K562 (cell line): ENCODE data around the gene MAST4. TPM values are rescaled to one million over a fixed set of nuclear protein-coding genes. Genes with fewer than 3 reads are reported as not detected.

Experiments used
- ATAC-seq: fragments of 200-7000 bp; cut with Tn5 transposase; 3 replicates; pipeline ENCODE4 v1.9.1; 2020; ENCODE audit warnings: moderate library complexity
- BruUV-seq: library from RNA; stranded (reverse); fragments of 400-500 nt; replicated peaks from 2 replicates; lab custom pipeline; 2021; lab: Mats Ljungman, UMichigan
- CTCF ChIA-PET: fragments of 300-600 bp; formaldehyde crosslinking; extraction: SDS; loops from one replicate; lab custom pipeline; 2021; ENCODE audit warnings: low intra/inter-chr PET ratio; lab: Yijun Ruan, JAX
- POLR2A ChIA-PET: fragments of 300-600, 350-650 bp; sonication (Branson Sonifier 250); formaldehyde crosslinking; extraction: SDS; loops from one replicate; lab custom pipeline; 2021; ENCODE audit warnings: antibody characterized with exemption, inconsistent platforms; lab: Yijun Ruan, JAX
- DNase-seq, 4 experiments: peaks; one replicate each; pipeline versions ENCODE4 v3.0.0 to v3.0.0-alpha.2; 2011 to 2018; ENCODE audit warnings: low spot score in 3 of 4, mixed read lengths in 3 of 4; ENCODE audit errors: extremely low read depth in 1 of 4
- FAIRE-seq: peaks from 2 replicates; lab custom pipeline; 2011; peaks lifted over from hg19 to GRCh38; lab: Jason Lieb, UNC
- H2AFZ ChIP-seq: 2 replicates; pipeline ENCODE4 v1.6.0; 2011; ENCODE audit warnings: low read depth, low read length, control low read depth, inconsistent platforms
- H3K27ac ChIP-seq: fragments of 200-600 bp; 3 replicates; pipeline ENCODE4 v1.8.0; 2011; ENCODE audit warnings: low read depth, mild to moderate bottlenecking, control low read depth, inconsistent platforms, low read length, moderate library complexity, mixed read lengths; ENCODE audit errors: extremely low read depth
- H3K27me3 ChIP-seq, 2 experiments: fragments of 300-600 bp in 1 of 2; 2 replicates in 1 of 2; 3 replicates in 1 of 2; pipeline versions ENCODE4 v1.6.0 to v1.8.0; 2011; ENCODE audit warnings: inconsistent platforms in 2 of 2, low read length in 2 of 2, mild to moderate bottlenecking in 1 of 2, mixed read lengths in 1 of 2, moderate library complexity in 1 of 2; ENCODE audit not compliant: control insufficient read depth in 2 of 2, insufficient read depth in 2 of 2
- H3K36me3 ChIP-seq: fragments of 300-600 bp; 3 replicates; pipeline ENCODE4 v1.8.0; 2011; ENCODE audit warnings: mild to moderate bottlenecking, low read length, inconsistent platforms; ENCODE audit not compliant: control insufficient read depth, insufficient read depth
- H3K4me1 ChIP-seq, 2 experiments: fragments of 200-600 bp in 1 of 2; replicated peaks in 1 of 2; 2 replicates in 1 of 2; 3 replicates in 1 of 2; pipeline versions ENCODE4 v1.5.1 to v1.8.0; 2011; ENCODE audit warnings: inconsistent platforms in 2 of 2, low read length in 2 of 2, mild to moderate bottlenecking in 1 of 2, mixed read lengths in 1 of 2, moderate library complexity in 1 of 2; ENCODE audit not compliant: control insufficient read depth in 2 of 2, insufficient read depth in 2 of 2
- H3K4me2 ChIP-seq: 2 replicates; pipeline ENCODE4 v1.6.1; 2011; ENCODE audit warnings: low read length, control low read depth, inconsistent platforms, mixed read lengths; ENCODE audit not compliant: insufficient read depth
- H3K4me3 ChIP-seq: fragments of 200-600 bp; sonication (generic), shearing (Covaris generic); 2 replicates; pipeline ENCODE4 v1.5.1; 2016; ENCODE audit warnings: control low read depth, inconsistent platforms
- H3K79me2 ChIP-seq: fragments of 200-600 bp; 3 replicates; pipeline ENCODE4 v1.8.0; 2011; ENCODE audit warnings: low read length, inconsistent platforms; ENCODE audit not compliant: control insufficient read depth, insufficient read depth
- H3K9ac ChIP-seq, 2 experiments: 2 replicates each; pipeline versions ENCODE4 v1.6.0 to v1.6.1; 2011; ENCODE audit warnings: low read depth in 2 of 2, low read length in 2 of 2, control low read depth in 1 of 2, inconsistent platforms in 1 of 2, mild to moderate bottlenecking in 1 of 2, mixed read lengths in 1 of 2; ENCODE audit not compliant: insufficient read depth in 1 of 2
- H3K9me1 ChIP-seq: one replicate; pipeline ENCODE4 v1.6.0; 2011; ENCODE audit warnings: inconsistent platforms, mild to moderate bottlenecking, low read length, moderate library complexity; ENCODE audit not compliant: control insufficient read depth, insufficient read depth
- H3K9me3 ChIP-seq: replicated peaks from 2 replicates; pipeline ENCODE4 v1.5.1; 2011; ENCODE audit warnings: low read depth, low read length, inconsistent platforms; ENCODE audit not compliant: control insufficient read depth, insufficient read depth
- H4K20me1 ChIP-seq: replicated peaks from 2 replicates; pipeline ENCODE4 v1.6.1; 2011; ENCODE audit warnings: low read length, inconsistent platforms, mixed read lengths; ENCODE audit not compliant: control insufficient read depth, insufficient read depth
- ARID2 ChIP-seq: fragments of 450-650 bp; IDR thresholded peaks from 2 replicates; pipeline ENCODE4 v1.6.1; 2017; ENCODE audit warnings: antibody characterized with exemption, mild to moderate bottlenecking
- CBX2 ChIP-seq: fragments of 200-600 bp; sonication (generic); IDR thresholded peaks from one replicate; pipeline ENCODE4 v1.6.1; 2012; ENCODE audit warnings: mild to moderate bottlenecking, low read length, inconsistent platforms; ENCODE audit not compliant: insufficient read depth, poor library complexity, severe bottlenecking
- CHCHD3 ChIP-seq: fragments of 250-450 bp; sonication (Bioruptor Pico); IDR thresholded peaks from 2 replicates; pipeline ENCODE4 v2.1.2; 2022; ENCODE audit warnings: mild to moderate bottlenecking
- CREB5 ChIP-seq: fragments of 250-450 bp; sonication (Bioruptor Pico); IDR thresholded peaks from 2 replicates; pipeline ENCODE4 v1.5.0; 2020; ENCODE audit warnings: mild to moderate bottlenecking
- FOXK1 ChIP-seq: sonication (generic); formaldehyde crosslinking; IDR thresholded peaks from 2 replicates; pipeline ENCODE4 v1.8.0; 2022; ENCODE audit warnings: missing genetic modification reagents, mild to moderate bottlenecking, borderline replicate concordance
- GATAD2B ChIP-seq: fragments of 450-650 bp; IDR thresholded peaks from 2 replicates; pipeline ENCODE4 v1.6.1; 2017; ENCODE audit warnings: mild to moderate bottlenecking, borderline replicate concordance
- HOXB6 ChIP-seq: fragments of 250-450 bp; sonication (Bioruptor Pico); IDR thresholded peaks from 2 replicates; pipeline ENCODE4 v1.5.1; 2022; ENCODE audit warnings: mild to moderate bottlenecking, borderline replicate concordance
- IRF1 ChIP-seq: sonication (generic); formaldehyde crosslinking; IDR thresholded peaks from 2 replicates; pipeline ENCODE4 v1.8.0; 2022; ENCODE audit warnings: missing genetic modification reagents, mild to moderate bottlenecking, borderline replicate concordance
- KDM1A ChIP-seq, 2 experiments: fragments of 450-650 bp; IDR thresholded peaks; 2 replicates each; pipeline ENCODE4 v1.6.1; 2016; ENCODE audit warnings: mild to moderate bottlenecking in 2 of 2
- NFIX ChIP-seq: fragments of 250-450 bp; sonication (Bioruptor Pico); IDR thresholded peaks from 2 replicates; pipeline ENCODE4 v1.4.0; 2020; ENCODE audit warnings: low read depth, mild to moderate bottlenecking, moderate library complexity
- PHF20 ChIP-seq: fragments of 450-650 bp; IDR thresholded peaks from 2 replicates; pipeline ENCODE4 v1.6.1; 2018; ENCODE audit not compliant: partially characterized antibody
- PRMT5 ChIP-seq: sonication (generic); formaldehyde crosslinking; IDR thresholded peaks from 2 replicates; pipeline ENCODE4 v1.5.0; 2020; ENCODE audit warnings: missing genetic modification reagents
- TAF15 ChIP-seq: fragments of 200-400 bp; formaldehyde crosslinking; IDR thresholded peaks from 2 replicates; pipeline ENCODE4 v1.6.1; 2017; ENCODE audit warnings: mild to moderate bottlenecking, low read depth, low read length, moderate library complexity
- TAF7 ChIP-seq: fragments of 450-650 bp; IDR thresholded peaks from 2 replicates; pipeline ENCODE4 v1.6.1; 2016; ENCODE audit warnings: missing genetic modification characterization, missing compliant biosample characterization
- ZEB2 ChIP-seq: fragments of 450-650 bp; IDR thresholded peaks from 2 replicates; pipeline ENCODE4 v1.6.1; 2016
- ZNF133 ChIP-seq: fragments of 250-450 bp; sonication (Bioruptor Pico); IDR thresholded peaks from 2 replicates; pipeline ENCODE4 v1.4.0; 2020; ENCODE audit warnings: mild to moderate bottlenecking
- ZNF263 ChIP-seq: sonication (generic); formaldehyde crosslinking; IDR thresholded peaks from 2 replicates; pipeline ENCODE4 v1.8.0; 2022; ENCODE audit warnings: mild to moderate bottlenecking, missing genetic modification reagents, borderline replicate concordance
- ZNF311 ChIP-seq: fragments of 250-450 bp; sonication (Bioruptor Pico); IDR thresholded peaks from 2 replicates; pipeline ENCODE4 v1.4.0; 2020; ENCODE audit warnings: mild to moderate bottlenecking, moderate library complexity
- ZNF609 ChIP-seq: sonication (generic); formaldehyde crosslinking; IDR thresholded peaks from 2 replicates; pipeline ENCODE4 v1.8.1; 2023; ENCODE audit warnings: missing genetic modification reagents, mild to moderate bottlenecking, borderline replicate concordance
- WGBS: fragments of 100-300 bp; shearing (Covaris generic); methylation state at CpG from one replicate; pipeline ENCODE4 v1.1.6; 2016; ENCODE audit warnings: low coverage, mixed read lengths; ENCODE audit not compliant: insufficient coverage; ENCODE audit errors: missing lambda C conversion rate; 5-methylcytosine and 5-hydroxymethylcytosine counted together
- in situ Hi-C: fragments of 300-500 bp; cut with MboI; formaldehyde crosslinking; loops from 4 replicates; pipeline ENCODE4 v1.15.0; 2018; ENCODE audit warnings: inconsistent platforms, mixed read lengths
- intact Hi-C: fragments of 100-400 bp; cut with micrococcal nuclease; formaldehyde crosslinking; loops from 2 replicates; pipeline ENCODE4 v1.14.2; 2022
- polyA plus RNA-seq, 8 experiments: library from polyadenylated mRNA; depleted of rRNA in 4 of 8; stranded (reverse) in 5 of 8; unstranded in 3 of 8; fragments of >200 nt; fragmentation: Nextera tagmentation in 2 of 8; fragmentation: Illumina TruSeq in 1 of 8; extraction: Ambion mirVana in 2 of 8; extraction: Trizol in 1 of 8; gene quantifications; 2 replicates each; pipeline versions ENCODE4 v1.2.1 to v1.2.3, GENCODE V29; 2011 to 2014; ENCODE audit warnings: inconsistent platforms in 1 of 8, missing spikeins in 1 of 8
- total RNA-seq, 7 experiments: library from RNA; depleted of rRNA in 6 of 7; stranded (reverse); fragments of >200 nt in 6 of 7; fragmentation: Illumina TruSeq in 2 of 7; extraction: Trizol in 2 of 7; gene quantifications; 2 replicates each; pipeline versions ENCODE4 v1.2.1 to v1.2.3, GENCODE V29; 2011 to 2021; ENCODE audit warnings: low replicate concordance in 1 of 7

MAST4 gene
- total and polyA plus RNA-seq, 9 of the 15 experiments (the other 6 are each of a cell fraction or from before 2014, with no cell fraction given), result 0.88 to 10.1 (median 5.2) TPM

- no TSS peak for BruUV-seq
- H2AFZ ChIP-seq, result no peak overlapping the region
- no peak overlapping the region for H3K4me2 ChIP-seq
- no peak overlapping the region for H3K9ac ChIP-seq
- no peaks in the 10 kb centered on the region for H3K4me1 ChIP-seq
- CTCF ChIA-PET, result no interaction called here
- H4K20me1 ChIP-seq, result no peaks in the 10 kb centered on the region
- intact Hi-C loops (no loop called here), in situ Hi-C loops (no loop called here)
- ATAC-seq, result no peak
- 3% methylated on average over 2 of the region's 2 CpGs for WGBS
- H3K27ac ChIP-seq, result no peak overlapping the region
- H3K9me3 ChIP-seq, result no peaks in the 10 kb centered on the region
- H3K4me3 ChIP-seq, result no peak overlapping the region
- H3K27me3 ChIP-seq, result peaks cover 0 to 3% of the 10 kb centered on the region in 2 experiments; a peak in 2 of 5 replicates
- POLR2A ChIA-PET, result no interaction called here
- no peaks in the 10 kb centered on the region for H3K36me3 ChIP-seq
- DNase-seq, result no peak
- H3K9me1 ChIP-seq, result no peaks in the 10 kb centered on the region
- H3K79me2 ChIP-seq, result no peaks in the 10 kb centered on the region
- no peak for FAIRE-seq
- TF ChIP-seq TAF15 (no peak), ZNF133 (CRISPR knock-in tag) (no peak), PHF20 (no peak), CBX2 (no peak), KDM1A (IDR thresholded peaks at IDR 0.05) (no peak), ZNF311 (CRISPR knock-in tag) (no peak), HOXB6 (no peak), CHCHD3 (CRISPR knock-in tag) (no peak), IRF1 (CRISPR knock-in tag) (no peak), ARID2 (no peak), FOXK1 (CRISPR knock-in tag) (no peak), PRMT5 (CRISPR knock-in tag) (no peak), NFIX (CRISPR knock-in tag) (no peak), ZNF263 (CRISPR knock-in tag) (no peak), ZEB2 (no peak), ZNF609 (CRISPR knock-in tag) (no peak), TAF7 (no peak), CREB5 (CRISPR knock-in tag) (no peak), GATAD2B (no peak)
Observed at GRCh38 chr5:66842540-66842939, 246.3 kb downstream of the MAST4 start.
